Neuron (in vitro differentiated cells): ENCODE results near the gene TIMM50.

Source experiments
- H2AFZ ChIP-seq: one replicate; pipeline ENCODE4 v1.6.1; 2013; ENCODE audit warnings: low read depth, mild to moderate bottlenecking, inconsistent platforms, low read length, moderate library complexity
- H3K27me3 ChIP-seq: one replicate; pipeline ENCODE4 v1.6.1; 2013; ENCODE audit warnings: low read length; ENCODE audit not compliant: insufficient read depth
- H3K36me3 ChIP-seq: one replicate; pipeline ENCODE4 v1.6.1; 2013; ENCODE audit warnings: low read length; ENCODE audit not compliant: insufficient read depth
- H3K4me1 ChIP-seq: one replicate; pipeline ENCODE4 v1.6.1; 2013; ENCODE audit warnings: low read length; ENCODE audit not compliant: insufficient read depth
- H3K4me3 ChIP-seq: 2 replicates; pipeline ENCODE4 v1.5.1; 2013; ENCODE audit warnings: mild to moderate bottlenecking, low read length, moderate library complexity
- H3K9me3 ChIP-seq: one replicate; pipeline ENCODE4 v1.6.1; 2013; ENCODE audit warnings: low read length

Gene TIMM50

GRCh38 chr19:39480337-39481228 lies at the start of gene TIMM50:
TIMM50 (plus strand) TSS chr19:39480838; CDS start chr19:39480854, 16 bp downstream.
- Histone ChIP-seq H3K9me3 (no peaks in the 10 kb centered on the region), H3K4me3 (peak within 1 kb of the TSS; percentile 99), H3K27me3 (no peaks in the 10 kb centered on the region), H3K4me1 (peaks cover 19% of the 10 kb centered on the region), H3K36me3 (peaks cover 32% of the 10 kb centered on the region), H2AFZ (peak within 1 kb of the TSS; percentile 93)

GRCh38 chr19:39432677-39433025 lies 48.0 kb upstream of the TIMM50 start:
- Histone ChIP-seq H3K4me3 (no peak overlapping the region), H3K27me3 (no peaks in the 10 kb centered on the region), H3K36me3 (peaks cover 26% of the 10 kb centered on the region), H3K4me1 (peaks cover 28% of the 10 kb centered on the region), H3K9me3 (no peaks in the 10 kb centered on the region), H2AFZ (no peak overlapping the region)

- no peaks in the 10 kb centered on the region for H3K9me3 ChIP-seq
- H3K27me3 ChIP-seq, result no peaks in the 10 kb centered on the region
- no peak overlapping the region for H2AFZ ChIP-seq
- H3K4me3 ChIP-seq, result no peak overlapping the region
- peaks cover 26% of the 10 kb centered on the region for H3K36me3 ChIP-seq
- H3K4me1 ChIP-seq, result peaks cover 21% of the 10 kb centered on the region
Measured at GRCh38 chr19:39433480-39434079, 47.1 kb upstream of the TIMM50 start.

- Histone ChIP-seq H3K4me3 (peak overlapping the region; percentile 78), H3K36me3 (peaks cover 26% of the 10 kb centered on the region), H3K9me3 (no peaks in the 10 kb centered on the region), H3K27me3 (no peaks in the 10 kb centered on the region), H3K4me1 (peaks cover 18% of the 10 kb centered on the region), H2AFZ (no peak overlapping the region)
Measured at GRCh38 chr19:39434123-39435076, 46.2 kb upstream of the TIMM50 start.

- Histone ChIP-seq H3K9me3 (no peaks in the 10 kb centered on the region), H2AFZ (no peak within 1 kb of the TSS), H3K4me3 (peak within 1 kb of the TSS; percentile 78), H3K36me3 (peaks cover 26% of the 10 kb centered on the region), H3K27me3 (no peaks in the 10 kb centered on the region), H3K4me1 (peaks cover 18% of the 10 kb centered on the region)
Measured at GRCh38 chr19:39435499-39436349, 44.9 kb upstream of the TIMM50 start, which contains the start of gene RPS16. RPS16 (minus strand) TSS chr19:39435949; CDS start chr19:39435895, 54 bp downstream.

GRCh38 chr19:39436350-39436716 lies 44.3 kb upstream of the TIMM50 start:
- Histone ChIP-seq H3K36me3 (peaks cover 26% of the 10 kb centered on the region), H3K27me3 (no peaks in the 10 kb centered on the region), H3K4me1 (peaks cover 18% of the 10 kb centered on the region), H2AFZ (no peak overlapping the region), H3K9me3 (no peaks in the 10 kb centered on the region), H3K4me3 (peak overlapping the region; percentile 78)

GRCh38 chr19:39438270-39438934 lies 42.2 kb upstream of the TIMM50 start:
- H2AFZ ChIP-seq, result no peak overlapping the region
- peaks cover 14% of the 10 kb centered on the region for H3K36me3 ChIP-seq
- peaks cover 18% of the 10 kb centered on the region for H3K4me1 ChIP-seq
- H3K4me3 ChIP-seq, result no peak overlapping the region
- H3K27me3 ChIP-seq, result no peaks in the 10 kb centered on the region
- H3K9me3 ChIP-seq, result no peaks in the 10 kb centered on the region

GRCh38 chr19:39444598-39445195 lies 35.9 kb upstream of the TIMM50 start:
- Histone ChIP-seq H3K36me3 (peaks cover 19% of the 10 kb centered on the region), H3K4me1 (peaks cover 19% of the 10 kb centered on the region), H3K9me3 (no peaks in the 10 kb centered on the region), H2AFZ (no peak overlapping the region), H3K4me3 (peak overlapping the region; percentile 89), H3K27me3 (no peaks in the 10 kb centered on the region)

GRCh38 chr19:39445196-39446111 lies 35.2 kb upstream of the TIMM50 start, which contains the start of gene SUPT5H:
SUPT5H (plus strand) TSS chr19:39445582; CDS start chr19:39445891, 309 bp downstream.
- Histone ChIP-seq H2AFZ (peak within 1 kb of the TSS; percentile 22), H3K9me3 (no peaks in the 10 kb centered on the region), H3K4me3 (peak within 1 kb of the TSS; percentile 89), H3K4me1 (peaks cover 19% of the 10 kb centered on the region), H3K36me3 (peaks cover 19% of the 10 kb centered on the region), H3K27me3 (no peaks in the 10 kb centered on the region)

- H2AFZ ChIP-seq, result no peak overlapping the region
- no peaks in the 10 kb centered on the region for H3K27me3 ChIP-seq
- H3K4me3 ChIP-seq, result peak overlapping the region; percentile 89
- peaks cover 19% of the 10 kb centered on the region for H3K36me3 ChIP-seq
- peaks cover 19% of the 10 kb centered on the region for H3K4me1 ChIP-seq
- H3K9me3 ChIP-seq, result no peaks in the 10 kb centered on the region
Measured at GRCh38 chr19:39446365-39447084, 34.1 kb upstream of the TIMM50 start.
